CD4-positive, alpha-beta T cell treated with Interferon alpha-2 for 1 hour (primary cell): ENCODE data around the gene MFGE8.

Source experiments
- DNase-seq, 2 donors: peaks; one replicate each; pipeline ENCODE4 v3.0.0-alpha.2; 2020 to 2022

Gene MFGE8

DNA sequence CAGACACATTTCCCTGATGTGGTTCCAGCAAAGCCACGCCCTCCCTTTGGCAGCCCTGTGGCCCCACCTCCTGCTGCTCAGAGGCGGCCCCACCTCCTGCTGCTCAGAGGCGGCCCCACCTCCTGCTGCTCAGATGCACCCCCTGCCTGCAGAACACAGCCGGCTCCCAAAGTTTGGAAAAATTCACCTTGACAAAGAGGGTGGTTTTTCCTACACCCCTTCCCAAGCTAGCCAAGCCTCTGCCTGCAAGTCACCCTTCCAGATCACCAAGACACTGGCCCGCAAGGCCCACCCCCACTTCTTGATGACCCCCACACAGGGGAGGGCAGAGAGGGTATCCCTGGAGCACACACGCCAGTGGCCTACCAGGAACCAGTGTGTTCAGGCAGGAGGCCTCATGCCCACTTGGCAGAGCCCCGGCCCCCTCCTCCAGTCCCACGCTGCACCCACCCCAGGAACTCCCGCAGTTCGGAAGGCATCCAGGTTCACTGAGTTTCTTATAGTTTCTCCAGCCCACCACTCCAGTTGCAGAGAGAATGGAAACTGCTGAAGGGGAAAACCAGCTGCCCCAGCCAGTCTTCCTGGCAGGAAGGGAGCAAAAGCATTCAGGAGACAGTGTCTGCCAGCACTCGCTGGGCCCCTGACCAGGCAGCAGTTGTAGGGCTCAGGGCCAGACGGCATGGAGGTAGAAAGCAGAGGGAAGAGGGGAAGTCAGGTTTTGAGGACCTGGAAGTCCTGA is 15.6 kb downstream of the MFGE8 start:
- peak; percentile 74 to 92 for DNase-seq

DNA sequence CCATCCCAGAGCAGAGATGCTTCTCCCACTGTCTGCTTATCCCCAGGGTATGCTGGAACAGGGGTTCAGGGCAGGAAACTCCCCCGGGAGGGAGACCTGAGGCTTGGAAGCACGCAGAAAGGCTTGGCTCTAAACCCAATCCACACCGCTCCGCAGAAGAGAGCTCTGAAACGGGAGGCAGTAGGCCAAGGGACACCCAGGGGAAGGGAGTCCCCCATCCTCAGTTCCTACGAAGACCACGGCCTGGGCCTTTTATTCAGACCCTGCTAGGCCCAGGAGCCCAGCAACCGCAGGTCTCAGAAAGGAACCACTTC is 16.1 kb downstream of the MFGE8 start:
- no peak for DNase-seq

DNA sequence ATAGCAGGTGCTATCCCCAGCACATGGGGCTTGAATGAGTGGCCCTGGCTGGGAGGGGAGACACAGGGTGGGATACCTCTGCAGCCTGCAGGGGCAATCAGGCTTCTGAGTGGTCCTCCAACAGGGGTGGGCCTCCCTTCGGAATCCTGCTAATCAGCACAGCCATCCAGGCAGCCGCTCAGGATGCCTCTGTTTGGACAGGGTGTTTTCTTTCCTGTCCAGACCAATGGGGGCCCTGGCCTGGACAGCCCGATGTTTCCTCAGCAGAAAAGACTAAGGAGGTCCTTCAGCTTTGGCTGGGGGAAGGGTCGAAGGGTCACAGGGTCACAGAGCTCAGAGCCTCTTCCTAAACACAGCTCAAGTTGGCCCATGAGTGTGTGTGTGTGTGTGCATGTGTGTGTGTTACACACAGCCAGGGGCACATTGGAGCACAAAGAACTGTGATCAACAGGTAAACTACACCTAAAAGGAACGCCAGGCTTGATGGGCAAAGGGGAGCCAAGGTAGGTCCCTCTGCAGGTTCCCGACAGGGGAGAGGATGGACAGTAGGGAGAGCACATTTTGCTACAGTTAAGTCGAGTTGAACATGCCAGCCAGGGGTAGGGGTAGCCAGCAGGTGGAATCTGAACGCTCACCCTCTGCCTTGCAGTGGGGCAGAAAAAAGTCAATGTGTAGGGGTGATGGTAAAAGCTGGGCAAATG is 16.7 kb downstream of the MFGE8 start:
- no peak for DNase-seq

DNA sequence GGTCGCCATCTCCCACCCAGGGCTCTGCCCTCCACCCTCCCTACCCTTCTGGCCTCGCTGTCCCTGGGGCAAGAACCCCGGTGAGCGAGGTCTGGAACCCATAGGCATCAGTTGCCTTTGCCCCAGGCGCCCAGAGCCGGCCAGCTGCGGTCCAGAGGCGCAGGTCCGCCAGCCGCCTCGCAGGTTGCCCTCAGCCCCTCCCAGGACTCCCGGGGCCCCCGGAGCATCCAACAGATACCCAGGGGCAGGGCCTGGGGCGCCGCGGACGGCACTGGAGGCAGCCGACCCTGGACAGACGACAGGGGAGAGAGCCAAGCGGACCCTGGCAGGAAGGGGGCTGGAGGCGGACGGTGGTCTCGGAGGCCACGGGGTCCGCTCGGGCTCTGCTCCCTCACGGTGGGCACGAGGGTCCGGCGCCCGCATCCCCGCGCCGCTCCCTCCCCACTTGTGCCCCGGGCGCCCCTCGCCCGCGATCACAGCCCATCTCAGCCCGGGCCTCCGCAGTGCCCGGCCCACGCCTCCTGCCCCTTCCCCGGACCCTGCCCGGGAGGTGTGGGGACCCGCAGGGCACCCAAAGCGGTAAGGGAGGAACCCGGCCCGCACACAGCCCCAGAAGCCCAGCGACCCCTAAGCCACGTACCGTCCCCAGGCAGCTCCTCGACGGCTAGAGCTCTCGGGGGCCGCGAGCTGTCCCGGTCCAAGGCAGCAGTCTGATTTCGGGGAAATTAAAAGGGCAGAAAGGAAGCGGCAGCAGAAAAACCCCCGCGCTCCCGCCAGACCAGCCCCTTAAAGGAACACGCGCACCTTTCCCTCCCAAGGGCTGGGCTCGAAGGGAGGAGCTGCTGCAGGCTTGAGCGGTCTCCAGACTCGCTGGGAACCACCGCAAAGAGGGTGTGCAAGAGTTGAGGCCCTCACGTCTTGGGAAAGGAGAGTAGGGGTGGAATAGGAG is 18.1 kb downstream of the MFGE8 start, which contains the start of gene HAPLN3:
Gene HAPLN3 (minus strand): TSS at position 726 of the 949 bp plus-strand sequence. CDS start 8,246 bp downstream, outside the sequence.
- peak; percentile 79 to 88 for DNase-seq

DNA sequence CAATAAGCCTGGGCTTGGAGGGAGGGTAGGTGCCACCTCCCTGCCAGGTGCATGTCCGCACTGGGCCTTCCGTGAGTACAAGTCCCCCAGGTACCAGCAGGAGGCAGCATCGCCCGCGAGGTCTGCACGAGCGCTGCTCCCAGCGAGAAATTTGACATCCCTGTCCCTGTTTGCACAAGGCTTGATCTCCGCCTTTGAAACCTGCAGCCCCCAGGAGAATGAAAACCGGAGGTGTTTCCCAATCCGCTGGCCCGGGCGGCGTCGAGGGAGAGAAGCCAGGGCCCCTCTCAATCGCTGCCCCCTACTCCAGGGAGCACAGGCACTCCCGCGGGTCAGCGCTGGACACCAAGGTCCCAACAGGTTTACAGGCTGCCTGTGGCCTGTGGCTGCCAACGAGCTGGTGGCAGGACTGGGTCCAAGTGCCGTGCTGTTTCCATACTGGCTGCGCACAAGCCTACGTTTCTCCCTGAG is 18.8 kb downstream of the MFGE8 start:
- peak; percentile 84 to 91 for DNase-seq

DNA sequence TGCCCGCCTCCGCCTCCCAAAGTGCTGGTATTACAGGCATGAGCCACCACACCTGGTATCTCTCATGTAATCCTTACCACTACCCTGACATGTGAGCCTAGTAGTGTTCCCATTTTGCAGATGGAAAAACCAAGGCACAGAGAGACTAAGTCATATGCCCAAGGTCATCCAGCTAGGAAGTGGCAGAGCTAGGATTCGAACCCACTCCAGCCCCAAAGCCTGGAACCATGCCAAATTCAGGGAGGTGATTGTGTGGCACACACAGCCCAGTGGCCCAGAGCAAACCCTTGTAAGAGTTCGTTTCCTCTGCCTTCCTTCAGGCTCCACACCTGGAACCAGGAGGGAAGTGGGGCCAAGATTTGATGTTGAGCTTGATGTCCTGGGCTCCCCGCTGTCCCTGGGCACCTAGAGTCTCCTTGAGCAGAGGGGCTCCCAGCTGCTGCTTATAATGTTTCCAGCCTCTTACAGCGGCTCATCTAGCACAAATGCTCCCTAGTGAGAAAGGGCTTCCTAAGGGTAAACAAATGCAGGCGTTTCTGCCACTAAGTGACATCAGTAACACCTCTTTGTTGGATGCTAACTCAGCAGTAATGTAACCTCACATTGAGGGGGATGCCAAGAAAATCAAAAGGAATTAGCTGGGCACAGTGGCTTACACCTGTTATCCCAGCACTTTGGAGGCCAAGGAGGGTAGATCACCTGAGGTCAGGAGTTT is 21.5 kb downstream of the MFGE8 start:
- DNase-seq = no peak

DNA sequence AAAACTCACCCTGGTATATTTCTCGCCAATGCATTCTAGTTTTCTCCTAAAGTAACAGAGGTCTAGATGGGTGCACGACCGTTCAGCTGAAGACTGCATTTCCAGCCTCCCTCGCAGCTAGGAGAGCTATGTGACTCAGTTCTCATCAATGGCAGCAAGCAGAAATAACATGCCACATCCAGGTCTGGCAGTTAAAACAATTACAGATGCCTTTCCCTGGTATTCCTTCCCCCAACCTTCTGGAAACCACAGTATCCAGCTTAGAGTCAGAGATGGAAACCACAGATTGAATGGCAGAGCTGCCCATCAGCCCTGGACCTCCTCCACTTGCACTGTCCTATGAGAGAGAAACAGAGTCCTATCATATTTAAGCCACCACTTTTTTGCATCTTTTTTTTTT is 22.7 kb downstream of the MFGE8 start:
- DNase-seq = no peak

DNA sequence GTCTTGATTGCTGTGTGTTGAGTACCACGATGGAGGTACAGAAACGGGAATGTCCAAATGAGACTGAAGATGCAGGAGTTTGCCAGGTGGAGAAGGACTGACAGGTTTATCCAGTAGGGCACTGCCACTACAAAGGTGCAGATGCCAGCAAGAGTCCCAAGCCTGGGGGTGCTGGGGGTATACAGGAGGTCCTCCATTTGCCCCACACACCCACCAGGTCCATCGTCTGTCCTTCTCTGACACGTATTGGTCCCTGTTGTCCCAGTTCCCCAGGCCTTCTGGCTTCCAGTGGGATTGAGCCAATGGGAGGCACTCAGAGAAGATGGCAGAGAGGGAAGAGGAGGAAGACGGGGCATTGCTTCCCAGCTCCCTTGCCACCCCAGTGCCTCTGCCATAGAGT is 24.5 kb downstream of the MFGE8 start:
- no peak for DNase-seq

DNA sequence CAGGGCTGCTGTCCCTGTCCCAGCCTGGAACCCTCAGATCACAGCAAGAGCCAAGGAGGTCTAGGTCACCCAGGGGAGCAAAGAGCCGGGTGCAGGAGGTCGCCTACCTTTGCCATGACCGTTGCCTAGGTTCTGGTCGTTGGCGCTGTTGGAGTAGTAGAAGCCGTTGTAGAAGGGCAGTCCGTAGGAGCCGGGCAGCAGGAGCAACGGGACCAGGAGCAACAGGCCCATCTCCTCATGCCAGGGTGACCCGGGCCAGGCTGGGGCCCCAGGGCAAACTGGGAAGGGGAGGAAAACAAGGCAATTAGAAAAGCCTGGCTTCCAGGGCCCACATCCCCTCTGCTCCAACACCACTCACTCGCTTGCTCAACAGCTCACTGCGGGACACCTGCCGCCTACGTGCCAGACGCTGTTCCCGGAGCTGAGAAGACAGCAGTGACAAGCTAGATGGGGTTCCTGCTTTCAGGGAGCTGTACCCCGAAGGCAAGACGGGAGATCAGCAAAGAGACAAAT is 26.1 kb downstream of the MFGE8 start:
- no peak for DNase-seq

DNA sequence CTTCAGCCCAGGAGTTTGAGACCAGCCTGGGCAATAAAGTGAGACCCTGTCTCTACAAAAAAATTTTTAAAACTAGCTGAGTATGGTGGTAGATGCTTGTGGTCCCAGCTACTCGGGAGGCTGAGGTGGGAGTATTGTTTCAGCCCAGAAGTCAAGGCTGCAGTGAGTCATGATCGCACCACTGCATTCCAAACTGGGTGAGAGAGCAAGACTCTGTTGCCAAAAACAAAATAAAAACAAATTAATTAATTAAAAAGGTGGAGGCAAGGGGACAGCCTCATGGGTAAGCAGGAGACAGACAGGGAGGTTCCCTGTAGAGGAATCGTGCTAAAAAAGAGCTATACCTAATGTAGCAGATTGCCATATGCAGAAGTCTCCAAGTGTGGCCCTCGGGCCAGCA is 30.4 kb downstream of the MFGE8 start:
- DNase-seq = no peak

DNA sequence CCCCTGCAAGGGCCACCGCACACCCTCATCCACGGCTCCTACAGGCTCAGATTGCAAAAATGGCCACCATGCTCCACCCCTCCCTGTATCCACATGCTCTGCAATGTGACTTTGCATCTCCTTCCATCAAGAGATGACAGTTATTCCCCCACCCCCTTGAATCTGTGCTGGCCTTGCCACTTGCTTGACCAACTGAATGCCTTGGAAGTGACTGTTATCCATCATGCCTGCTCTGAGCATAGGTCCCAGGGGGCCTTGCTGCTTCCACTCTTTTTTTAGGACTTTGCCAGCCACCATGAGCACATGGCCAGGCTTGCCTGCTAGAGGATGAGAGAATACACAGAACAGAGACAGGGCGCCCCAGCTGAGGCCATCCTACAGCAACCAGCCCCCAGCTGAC is 31.4 kb downstream of the MFGE8 start:
- DNase-seq = no peak

DNA sequence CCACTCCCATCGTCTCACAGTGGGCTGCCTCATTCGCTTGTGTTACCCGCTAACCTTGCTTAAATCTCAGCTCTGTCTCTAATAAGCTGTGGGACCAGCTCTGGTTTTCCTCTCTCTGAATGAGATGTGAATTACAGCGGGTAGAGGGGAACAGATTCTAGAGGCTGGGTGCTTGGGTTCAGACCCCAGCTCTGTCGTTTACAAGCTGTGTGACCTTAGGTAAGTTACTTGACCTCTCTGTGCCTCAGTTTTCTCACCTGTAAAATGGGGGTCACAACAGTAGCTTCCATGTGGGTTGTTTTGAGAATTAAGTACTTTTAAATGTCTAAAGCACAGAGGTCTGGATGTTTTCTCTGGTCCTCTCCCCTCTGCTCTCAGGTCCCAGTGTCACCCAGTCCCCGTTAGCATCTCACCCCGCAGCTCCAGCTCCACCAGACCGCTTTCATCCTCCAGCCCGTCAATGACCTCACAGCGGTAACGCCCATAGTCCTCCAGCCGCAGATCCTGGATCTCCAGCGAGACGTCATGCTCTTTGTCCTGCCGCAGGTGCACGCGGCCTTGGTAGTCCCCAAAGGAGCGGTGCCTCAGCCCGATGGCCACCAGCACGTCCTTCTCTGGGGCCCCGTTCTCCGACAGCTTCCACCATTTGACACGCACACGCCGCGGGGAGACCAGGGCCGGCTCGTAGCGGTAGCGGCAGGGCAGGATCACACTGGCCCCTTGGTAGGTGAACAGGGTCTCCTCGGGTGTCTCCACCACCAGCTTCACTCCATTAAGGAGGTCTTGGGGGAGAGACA is 32.0 kb downstream of the MFGE8 start:
- no peak for DNase-seq

DNA sequence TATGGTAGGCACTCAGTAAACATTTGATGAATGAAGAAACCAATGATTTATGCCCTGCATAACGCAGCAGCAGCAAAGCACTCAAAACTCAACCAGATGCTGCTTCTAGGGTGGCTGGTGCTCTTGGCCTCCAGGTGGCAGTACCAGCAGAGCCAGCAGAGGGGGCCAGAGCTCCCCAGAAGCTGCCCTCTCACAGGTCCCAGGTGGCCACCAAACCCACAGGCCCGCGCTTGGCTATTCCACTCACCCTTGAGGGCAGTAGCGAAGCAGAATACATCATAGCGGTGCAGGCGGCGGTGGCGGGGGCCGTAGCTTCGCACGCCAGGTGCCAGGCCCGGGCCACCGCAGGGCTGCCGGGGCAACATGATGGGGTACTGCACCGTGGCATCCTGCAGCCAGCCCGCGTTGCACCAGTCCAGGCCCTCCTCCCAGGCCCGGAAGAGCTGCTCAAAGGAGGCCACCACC is 34.4 kb downstream of the MFGE8 start:
- DNase-seq = peak; percentile 19 to 35

DNA sequence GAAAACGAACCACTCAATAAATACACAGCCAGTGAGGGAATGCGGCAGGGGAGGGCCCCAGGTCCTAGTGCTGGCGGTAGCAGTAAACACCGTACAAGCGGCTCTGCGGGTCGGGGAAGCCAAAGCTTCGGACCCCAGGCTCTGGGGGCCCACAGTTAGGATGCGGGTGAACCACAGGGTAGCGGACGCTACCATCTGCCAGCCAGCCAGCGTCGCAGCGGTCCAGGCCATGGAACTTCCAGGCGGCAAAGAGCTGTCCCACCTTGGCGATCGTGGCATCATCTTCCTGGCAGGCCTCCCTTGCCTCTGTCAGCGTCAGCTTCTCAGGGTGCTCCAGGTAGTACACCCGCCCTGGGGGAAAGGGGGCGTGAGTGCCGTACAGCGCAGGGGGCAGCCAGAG is 35.3 kb downstream of the MFGE8 start:
- no peak for DNase-seq

DNA sequence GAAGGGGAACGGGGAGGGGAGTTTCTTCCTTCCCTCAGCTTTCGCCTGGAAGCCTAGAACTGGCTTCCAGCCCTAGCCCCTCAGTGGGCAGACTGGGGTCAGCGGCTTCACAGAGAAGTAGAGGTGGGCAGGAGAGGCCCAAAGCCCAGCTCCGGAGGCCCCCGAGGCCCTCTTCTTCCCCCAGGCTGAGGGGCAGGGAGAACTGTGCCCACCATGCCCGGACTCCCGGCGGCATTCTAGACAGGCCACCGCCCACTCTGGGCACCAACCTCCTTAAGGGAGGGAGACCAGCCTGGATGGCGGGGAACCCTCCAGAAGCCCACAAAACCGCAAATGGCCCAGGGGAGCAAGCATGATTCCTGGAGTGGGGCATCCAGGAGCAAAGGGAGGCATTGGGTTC is 35.8 kb downstream of the MFGE8 start:
- no peak for DNase-seq

DNA sequence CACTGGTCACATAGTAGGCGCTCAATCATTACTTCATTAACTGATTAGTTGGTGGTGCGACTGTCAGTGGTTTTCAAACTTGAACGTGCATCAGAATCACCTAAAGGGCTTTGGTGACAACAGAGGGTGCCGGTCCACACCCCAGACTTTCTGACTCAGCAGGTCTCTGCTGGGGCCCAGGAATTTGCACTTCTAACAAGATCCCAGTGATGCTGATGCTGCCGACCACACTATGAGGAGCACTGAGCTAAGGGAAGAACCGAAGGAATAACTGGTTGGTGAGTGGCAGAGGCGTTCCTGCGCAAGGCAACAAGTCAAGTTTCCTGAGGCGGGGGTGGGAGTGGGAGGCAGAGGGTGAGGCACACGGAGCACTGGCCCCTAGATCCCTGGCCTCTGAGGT is 36.6 kb downstream of the MFGE8 start:
- no peak for DNase-seq

DNA sequence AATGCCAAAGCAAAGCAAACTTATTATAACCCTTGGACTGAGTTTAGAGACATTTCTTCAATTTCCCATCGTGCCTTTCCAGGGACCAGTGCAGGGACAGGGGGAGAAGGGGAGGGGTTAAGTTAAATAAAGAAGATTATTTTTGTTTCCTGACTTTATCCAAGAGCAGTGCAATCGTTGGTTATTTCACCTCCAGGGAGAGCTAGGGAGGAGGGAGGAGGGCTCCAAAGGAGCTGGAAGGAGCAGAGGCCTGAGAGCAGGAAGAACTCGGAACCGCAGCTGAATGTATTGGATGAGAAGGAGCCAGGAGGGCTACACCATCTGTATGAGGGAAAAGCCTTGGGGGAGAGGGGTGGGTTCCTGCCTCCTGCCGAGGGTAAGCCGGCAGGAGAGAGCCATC is 38.5 kb downstream of the MFGE8 start:
- no peak for DNase-seq

DNA sequence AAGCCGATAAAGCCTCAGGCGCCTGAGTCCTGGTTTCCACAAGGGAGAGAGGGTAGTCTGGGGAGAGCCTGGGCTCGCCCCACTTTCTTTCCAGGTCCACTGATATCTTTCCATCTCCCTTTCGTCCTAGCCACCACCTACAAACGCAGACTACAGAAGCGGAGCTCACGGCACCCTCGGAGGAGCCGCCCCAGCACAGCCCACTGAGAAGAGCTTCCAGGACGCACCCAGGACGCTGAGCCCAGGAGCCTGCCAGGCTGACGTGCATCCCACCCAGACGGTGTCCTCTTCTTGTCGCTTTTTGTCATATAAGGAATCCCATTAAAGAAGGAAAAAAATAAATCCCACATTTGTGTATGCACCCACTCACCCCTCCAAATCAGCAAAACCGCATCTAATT is 38.9 kb downstream of the MFGE8 start:
- no peak for DNase-seq

DNA sequence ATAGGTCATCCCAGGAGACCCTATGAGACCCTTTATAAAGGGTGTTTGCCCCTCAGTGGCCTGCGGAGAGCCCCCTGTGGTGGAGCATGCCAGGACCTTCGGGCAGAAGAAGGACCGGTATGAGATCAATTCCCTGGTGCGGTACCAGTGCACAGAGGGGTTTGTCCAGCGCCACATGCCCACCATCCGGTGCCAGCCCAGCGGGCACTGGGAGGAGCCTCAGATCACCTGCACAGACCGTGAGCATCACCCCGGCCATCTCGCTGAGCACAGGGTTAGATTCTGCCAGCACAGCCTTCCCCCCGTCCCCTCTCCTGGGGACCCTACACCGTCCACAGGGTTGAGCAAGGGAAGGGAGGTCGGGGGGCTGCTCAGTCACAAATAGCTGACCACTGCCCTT is 39.4 kb downstream of the MFGE8 start:
- DNase-seq = no peak

DNA sequence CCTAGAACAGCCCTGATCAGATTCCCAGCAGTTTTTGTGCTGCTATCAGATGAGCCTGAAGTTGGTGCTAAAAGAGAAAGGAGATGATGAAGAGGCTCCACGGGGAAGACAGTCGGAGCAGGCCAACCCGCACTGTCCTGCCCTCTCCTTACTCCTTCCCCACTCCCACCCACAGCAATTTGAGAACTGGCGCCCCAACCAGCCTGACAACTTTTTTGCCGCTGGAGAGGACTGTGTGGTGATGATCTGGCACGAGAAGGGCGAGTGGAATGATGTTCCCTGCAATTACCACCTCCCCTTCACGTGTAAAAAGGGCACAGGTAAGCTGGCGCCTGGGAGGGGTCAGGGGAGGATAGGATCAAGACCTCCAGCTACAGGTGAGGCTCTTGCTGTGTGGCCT is 40.5 kb downstream of the MFGE8 start:
- no peak for DNase-seq

DNA sequence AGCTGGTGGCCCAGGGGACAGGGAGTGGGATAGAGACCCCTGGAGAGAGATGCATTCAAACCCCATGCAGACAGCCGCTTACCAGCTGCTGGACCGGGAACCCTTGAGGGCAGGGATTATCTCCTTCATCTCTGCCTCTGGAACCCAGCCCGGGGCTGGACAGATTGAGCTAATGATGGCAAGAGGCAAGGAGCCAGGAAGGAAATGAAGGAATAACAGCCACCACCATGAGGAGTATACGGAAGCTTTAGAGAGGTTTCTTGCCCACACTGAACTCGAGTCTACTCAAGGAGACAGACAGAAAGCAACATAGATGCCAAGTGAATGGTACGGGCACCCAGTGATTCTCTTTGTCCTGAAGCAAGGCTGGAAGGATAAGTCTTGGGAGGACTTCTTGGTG is 41.1 kb downstream of the MFGE8 start:
- no peak for DNase-seq

DNA sequence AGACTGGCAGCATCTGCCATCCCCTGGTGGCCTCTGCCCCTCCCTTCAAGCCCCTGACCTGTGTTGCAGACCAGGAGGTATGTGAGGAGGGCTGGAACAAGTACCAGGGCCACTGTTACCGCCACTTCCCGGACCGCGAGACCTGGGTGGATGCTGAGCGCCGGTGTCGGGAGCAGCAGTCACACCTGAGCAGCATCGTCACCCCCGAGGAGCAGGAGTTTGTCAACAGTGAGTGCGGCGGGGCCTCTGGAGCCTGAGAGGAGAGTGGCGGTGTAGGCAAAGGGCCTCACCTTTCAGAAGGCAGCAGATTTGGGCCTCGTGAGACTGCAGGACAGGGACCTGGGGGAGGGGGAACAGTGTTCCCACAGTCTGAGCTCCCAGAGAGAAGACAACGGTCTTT is 41.9 kb downstream of the MFGE8 start:
- no peak for DNase-seq
